ENCODE measurements around the gene CEP72.

Gene CEP72

DNA sequence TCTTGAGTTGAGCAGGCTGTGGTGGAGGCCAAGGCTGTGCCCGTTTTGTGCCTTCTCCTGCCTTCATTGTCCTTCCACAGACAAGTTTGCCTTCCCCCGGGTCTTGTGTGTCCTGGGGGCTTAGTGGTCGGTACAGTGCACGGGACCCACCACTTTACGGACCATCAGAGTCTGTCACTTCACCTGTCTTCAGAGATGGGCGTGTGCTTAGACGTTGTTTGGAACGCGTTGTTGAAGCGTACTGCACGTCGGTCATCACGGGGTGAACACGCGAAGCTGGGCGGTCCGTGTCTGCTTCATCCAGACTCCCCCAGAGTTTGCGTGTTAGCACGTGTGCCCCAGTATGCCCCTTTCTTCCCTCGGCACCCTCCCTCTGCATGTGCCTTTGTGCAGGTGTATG is 24.8 kb downstream of the CEP72 start:
- no peak for DNase-seq (ENCODE audit: low read depth in 2 of 3, low spot score in 2 of 3)

DNA sequence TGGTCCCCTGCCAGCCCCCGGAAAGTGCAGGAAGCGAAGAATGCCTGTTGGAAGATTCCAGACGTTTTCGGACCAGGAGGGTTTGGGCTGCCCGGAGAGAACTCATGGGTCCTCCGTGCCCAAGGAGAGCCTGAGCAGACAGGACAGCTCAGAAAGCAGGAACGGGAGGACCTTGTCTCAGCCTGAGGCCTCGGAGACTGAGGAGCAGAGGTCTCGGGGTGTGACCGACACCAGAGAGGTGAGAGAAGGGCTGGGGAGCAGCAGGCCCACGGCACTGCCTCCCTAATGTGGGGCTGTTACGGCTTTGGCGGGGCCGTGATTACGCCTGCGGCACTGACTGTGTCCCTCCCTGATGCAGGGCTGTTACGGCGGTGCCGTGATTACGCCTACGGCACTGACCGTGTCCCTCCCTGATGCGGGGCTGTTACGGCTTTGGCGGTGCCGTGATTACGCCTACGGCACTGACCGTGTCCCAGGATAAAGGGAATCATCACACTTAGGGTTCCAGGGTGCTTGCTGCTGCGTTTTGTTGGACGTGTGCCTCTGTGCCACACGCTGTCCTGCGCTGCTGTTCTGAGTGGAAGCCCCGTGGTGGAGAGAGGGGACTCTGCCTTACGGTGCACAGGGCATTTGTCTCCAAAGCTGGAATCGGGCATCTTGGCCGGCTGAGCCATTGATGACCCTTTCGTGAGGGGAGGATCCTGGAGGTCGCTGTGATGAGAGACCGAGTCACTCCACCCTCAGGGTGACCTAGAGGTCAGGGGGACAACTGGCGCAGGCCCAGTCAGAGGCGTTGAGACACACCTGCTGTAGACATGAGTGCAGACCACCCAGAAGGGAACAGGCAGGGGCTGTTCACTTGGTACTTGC is 25.7 kb downstream of the CEP72 start:
- no peak for DNase-seq (ENCODE audit: low read depth in 2 of 3, low spot score in 2 of 3)

DNA sequence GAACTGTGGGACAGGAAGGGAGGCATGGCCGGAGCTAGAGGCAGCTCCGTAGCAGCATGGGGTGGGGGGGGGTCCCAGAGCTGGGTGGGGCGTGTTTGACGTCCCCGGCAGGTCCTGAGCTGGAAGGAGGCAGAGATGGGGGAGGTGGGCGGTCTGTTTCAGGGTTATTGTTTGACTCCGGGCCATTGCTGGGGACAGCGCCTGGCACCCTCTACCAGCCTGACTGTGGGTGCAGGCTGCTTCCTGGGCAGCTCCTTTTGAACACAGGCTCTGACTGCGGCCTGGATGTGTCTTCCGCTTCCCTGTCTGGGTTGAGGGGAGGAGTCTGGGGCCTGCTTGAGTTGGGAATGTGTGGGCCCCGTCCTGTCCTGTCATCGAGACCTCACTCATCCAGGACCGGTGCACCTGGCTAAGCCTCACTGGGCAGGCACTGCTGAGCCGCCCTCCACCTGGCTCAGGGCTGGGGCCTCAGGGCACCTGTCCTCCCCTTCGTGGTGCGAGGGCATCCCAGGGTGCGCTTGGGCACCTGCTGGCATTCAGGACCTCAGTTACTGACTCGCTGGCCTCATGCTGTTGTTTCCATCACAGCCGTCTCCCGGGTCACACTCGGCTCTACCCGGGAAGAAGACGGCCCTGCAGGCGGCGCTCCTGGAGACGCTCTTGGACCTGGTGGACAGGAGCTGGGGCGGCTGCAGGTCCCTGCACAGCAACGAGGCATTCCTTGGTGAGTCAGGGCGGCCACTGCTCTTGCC is 26.5 kb downstream of the CEP72 start:
- no peak for DNase-seq (ENCODE audit: low read depth in 2 of 3, low spot score in 2 of 3)

DNA sequence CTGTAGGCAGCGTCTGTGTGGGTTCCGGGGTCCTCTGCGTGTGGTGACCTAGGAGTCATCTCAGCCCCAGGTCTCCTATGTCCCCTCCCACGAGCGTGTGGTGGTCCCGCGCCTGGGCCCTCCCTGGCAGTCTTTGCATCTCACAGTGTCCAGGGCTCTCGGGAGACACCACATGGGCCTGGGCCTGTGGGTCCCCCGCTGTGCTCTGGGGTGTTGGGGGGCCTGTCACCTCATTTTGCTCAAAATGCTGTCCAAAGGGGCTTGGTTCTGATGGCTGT is 27.1 kb downstream of the CEP72 start:
- no peak for DNase-seq (ENCODE audit: low read depth in 2 of 3, low spot score in 2 of 3)

DNA sequence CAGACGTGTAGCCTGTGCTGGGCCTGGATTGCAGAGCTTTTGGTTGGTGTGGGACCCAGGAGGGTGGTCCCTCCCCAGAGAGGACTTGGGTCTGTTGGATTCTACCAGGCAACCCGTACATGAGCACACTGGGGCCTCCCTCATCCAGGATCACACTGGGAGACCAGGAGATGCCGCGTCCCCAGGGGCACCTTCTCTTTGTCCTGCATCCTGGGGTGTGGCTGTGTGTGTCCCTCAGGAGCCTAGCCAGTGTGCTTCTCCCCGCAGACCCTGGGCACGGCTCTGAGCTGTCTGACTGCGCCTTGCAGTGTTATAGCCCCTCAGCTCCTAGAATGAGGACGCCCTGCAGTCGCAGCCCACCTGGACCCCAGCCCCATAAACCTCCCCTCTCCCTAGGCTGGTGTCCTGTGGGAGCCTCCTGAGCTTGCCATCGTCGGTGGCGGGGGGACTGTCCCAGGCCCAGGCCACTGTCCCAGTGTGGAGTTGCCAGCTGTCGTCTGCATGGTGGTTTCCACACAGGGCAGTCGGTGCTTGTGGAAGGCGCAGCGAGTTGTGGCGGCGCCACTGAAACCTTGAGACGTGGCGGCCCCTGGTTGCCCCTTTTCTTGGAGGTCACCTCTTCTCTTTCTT is 27.6 kb downstream of the CEP72 start:
- DNase-seq (ENCODE audit: low read depth in 2 of 3, low spot score in 2 of 3), result no peak

DNA sequence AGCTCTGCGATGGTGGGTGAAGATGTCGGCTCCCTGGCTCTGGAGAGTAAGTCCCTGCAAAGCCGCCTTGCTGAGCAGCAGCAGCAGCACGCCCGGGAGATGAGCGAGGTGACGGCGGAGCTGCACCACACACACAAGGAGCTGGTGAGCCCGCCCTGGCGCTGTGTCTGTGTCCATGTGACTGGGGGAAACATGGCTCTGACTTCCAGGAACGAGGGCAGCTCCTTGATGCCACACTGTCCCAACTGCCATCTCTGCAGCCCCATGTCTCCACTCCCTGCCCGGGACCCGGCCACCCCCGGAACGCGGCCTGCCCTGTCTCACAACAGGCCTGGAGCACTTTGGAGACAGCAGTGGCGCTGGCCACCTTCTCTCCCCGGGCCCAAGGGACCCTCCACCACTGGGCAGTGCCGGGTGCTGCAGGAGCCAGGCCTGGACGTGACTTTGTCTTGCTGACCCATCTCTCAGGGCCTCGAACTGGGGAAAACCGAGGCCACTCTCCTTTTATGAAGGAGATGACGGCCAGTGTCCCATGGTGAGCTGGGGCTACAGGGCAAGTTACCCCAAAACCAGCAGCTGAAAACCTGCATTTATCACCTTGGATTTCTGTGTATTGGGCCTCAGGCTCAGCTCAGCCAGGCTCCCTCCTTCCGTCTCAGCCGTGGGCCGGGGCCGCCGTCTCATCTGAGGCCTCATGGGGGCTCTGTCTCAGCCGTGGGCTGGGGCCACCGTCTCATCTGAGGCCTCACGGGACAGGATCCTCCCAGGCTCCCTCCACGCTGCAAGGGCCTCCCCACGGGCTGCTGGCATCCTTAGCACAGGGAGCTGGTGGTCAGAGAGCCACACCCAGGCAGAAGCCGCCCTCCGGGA is 28.6 kb downstream of the CEP72 start:
- no peak for DNase-seq (ENCODE audit: low read depth in 2 of 3, low spot score in 2 of 3)

DNA sequence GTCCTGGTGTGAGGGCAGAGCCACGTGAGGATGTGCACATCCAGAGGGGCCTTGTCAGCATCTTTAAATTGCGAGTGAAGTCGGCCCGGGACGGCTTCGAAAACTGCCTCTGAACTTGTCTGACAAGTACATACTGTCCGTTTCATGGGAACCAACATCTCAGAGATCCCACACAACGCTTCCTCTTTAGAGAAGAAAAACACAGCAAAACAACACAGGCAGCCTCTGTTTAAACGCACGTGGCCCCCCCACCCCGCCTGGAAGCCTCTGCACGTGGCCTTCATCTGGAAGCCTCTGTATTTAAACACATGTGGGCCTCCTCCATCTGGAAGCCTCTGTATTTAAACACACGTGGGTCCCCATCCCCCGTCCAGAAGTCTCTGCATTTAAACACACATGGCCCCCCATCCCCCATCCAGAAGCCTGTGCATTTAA is 29.2 kb downstream of the CEP72 start:
- DNase-seq (ENCODE audit: low read depth in 2 of 3, low spot score in 2 of 3), result no peak

DNA sequence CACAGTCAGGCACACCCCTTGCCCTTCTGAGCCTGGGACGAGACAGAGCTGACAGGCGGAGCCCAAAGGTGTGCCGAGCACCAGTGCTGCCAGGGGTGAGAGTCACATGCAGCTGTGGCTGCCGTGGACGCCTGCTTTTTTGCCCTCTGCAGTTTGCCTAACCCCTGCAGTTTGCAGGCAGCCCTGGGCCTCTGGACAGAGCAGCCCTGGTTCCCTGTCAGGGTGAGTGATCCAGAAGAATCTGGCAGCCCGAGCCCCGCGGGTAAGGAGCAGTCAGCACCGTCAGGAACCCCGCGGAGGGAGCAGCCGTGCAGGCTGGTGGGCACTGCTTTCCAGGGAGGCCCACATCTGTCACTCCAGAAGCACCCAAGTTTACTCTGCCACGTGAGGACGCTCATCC is 30.3 kb downstream of the CEP72 start:
- DNase-seq (ENCODE audit: low read depth in 2 of 3, low spot score in 2 of 3), result no peak

DNA sequence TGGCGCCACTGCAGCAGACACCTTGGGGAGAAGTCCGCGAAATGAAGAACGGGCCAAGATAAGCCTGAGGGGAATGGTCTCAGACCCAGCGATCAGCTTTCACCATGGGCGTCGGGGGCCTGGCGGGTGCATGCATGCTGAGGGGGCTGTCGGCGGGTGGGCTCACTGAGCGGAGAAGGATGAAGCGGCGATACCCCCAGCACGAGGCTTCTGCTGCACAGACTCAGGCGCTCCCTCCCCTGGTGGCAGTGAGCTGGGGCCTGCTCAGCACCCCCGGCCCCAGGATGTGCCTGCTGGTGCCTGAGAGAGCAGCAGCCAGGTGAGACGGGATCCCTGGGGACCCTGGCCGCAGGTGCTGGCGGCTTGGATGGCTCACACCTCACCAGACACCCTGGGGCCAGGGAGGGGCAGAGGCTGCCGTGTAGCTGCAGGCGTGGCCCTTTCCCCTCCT is 31.2 kb downstream of the CEP72 start:
- DNase-seq (ENCODE audit: low read depth in 2 of 3, low spot score in 2 of 3), result no peak

DNA sequence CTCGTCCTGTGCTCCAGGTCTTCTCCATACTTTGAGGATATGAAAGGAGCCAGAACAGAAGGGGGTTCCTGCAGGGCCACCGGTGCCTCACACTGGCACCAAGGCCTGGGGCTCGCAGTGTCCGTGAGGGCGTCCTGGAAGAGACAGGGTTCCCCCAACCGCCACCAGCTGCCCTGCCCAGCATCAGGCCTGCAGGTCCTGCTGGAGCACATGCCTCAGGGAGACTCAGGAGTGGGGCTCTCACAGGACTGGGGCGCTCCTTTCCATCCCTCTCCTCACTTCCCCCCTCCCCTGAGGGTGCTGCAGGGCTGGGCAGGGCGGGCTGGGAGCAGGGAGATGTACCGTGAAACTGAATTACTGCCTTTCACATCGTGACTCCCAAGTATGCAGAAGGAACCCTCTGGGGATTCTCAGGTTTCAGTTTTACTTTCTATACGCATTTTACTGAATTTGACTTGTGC is 31.7 kb downstream of the CEP72 start:
- no peak for DNase-seq (ENCODE audit: low read depth in 2 of 3, low spot score in 2 of 3)

DNA sequence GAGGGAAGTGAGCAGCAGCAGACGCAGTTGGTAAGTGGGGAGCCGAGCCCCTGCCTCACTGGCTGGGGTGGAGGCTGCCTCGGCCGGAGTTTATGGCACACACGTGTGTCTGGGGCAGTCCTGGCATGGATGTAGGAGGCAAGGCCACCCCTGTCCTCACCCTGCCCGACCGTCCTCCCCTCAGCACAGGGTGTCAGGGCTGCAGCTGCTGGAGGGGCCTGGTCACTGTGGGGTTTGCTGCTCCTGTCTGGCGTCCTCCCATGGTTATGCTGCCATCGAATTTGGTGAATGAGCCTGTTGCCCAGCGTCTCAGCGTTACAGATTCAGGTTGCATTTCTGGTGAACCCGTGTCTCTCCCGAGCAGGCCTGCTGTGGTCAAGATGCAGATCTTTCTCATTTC is 32.4 kb downstream of the CEP72 start:
- no peak for DNase-seq (ENCODE audit: low read depth in 2 of 3, low spot score in 2 of 3)

DNA sequence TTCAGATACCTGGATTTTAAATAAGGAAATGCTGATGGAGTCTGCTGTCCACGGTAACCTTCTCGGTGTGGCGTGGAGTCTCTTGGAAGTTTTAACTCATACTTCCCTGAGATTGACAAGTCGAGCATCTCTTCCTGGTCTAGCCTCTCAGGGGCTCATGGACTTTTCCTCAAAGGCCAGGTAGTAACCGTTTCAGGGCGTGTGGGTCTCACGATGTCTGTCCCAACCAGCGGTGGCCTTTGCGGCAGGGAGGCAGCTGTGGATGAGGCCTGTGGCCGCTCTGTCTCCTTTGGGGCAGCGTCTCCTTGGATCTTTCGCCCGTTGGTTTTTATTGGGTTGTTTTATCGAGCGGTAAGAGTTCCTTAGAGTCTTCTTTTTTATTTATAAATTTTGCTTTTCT is 32.8 kb downstream of the CEP72 start:
- no peak for DNase-seq (ENCODE audit: low read depth in 2 of 3, low spot score in 2 of 3)

DNA sequence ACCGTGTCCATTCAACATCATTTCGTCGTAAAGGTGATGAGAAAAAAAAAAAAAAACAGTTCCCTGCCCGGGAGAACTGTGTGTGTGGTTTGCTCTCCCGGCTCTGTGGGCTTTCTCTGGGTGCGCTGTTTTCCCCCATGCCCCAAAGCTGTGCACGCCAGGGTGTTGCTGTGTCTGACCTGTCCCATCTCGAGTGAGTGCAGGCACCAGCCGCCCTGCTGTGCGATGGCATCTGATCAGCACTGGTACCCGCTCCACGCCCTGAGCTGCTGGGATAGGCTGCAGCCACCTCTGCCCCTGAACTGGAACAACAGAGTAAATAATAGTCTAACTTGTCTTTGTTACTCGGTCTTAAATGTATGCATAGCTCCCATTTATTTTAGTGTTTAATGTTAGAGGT is 33.3 kb downstream of the CEP72 start:
- no peak for DNase-seq (ENCODE audit: low read depth in 2 of 3, low spot score in 2 of 3)

DNA sequence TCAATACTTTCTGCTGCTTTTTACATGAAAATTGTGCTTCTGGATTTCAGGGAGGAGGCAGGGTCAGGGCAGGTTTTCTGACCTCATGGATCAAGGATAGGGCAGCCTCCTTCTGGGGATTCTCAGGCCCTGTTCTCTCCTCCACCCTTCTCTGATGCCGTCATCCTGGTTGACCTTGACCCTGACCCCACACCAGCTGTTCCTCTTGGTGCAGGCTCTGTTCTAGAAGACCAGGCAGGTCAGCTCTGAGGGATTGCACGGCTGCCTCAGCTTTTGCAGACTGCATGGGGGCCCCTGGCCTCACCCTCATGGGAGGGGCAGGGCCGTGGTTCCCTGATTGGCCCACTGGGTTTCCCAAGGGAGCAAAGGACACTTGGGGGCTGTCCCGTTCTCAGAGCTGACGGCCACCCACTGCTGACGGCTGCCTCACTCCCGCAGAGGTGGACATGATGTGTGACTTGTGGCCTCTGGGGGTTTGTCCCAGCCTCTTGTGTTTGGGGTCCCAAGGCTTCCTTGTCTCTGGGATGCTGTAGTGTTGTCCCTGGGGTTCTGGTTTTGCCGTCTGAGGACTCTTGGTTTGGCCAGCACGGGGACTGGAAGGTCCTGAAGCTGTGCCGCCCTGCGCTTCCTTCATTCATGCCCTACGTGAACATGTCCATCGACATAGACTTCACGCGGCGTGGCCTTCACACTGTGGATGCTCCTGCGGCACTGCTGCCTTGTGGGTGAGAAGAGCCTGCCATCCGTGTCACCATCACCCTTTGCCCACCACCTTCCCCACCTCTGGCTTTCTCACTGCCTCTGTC is 34.5 kb downstream of the CEP72 start:
- DNase-seq (ENCODE audit: low read depth in 2 of 3, low spot score in 2 of 3), result no peak

DNA sequence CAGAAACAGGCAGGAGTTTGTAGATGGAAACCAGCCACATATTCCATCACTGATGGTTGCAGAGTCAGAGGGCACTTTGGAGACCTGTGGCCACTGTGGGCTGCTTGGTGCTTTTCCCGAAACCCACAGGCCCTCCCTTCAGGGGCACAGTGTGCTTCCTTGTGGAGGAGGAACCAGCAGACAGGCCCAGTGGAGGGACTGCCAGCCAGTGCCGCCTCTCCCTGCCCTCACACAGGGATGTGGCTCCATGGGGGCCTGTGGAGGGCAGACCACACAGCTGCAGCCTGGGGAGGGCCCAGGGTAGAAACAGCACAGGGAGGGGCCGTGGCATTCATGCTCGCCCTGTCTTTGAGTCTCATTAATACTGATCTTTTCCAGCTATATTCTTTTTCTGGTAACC is 35.2 kb downstream of the CEP72 start:
- DNase-seq (ENCODE audit: low read depth in 2 of 3, low spot score in 2 of 3), result no peak

DNA sequence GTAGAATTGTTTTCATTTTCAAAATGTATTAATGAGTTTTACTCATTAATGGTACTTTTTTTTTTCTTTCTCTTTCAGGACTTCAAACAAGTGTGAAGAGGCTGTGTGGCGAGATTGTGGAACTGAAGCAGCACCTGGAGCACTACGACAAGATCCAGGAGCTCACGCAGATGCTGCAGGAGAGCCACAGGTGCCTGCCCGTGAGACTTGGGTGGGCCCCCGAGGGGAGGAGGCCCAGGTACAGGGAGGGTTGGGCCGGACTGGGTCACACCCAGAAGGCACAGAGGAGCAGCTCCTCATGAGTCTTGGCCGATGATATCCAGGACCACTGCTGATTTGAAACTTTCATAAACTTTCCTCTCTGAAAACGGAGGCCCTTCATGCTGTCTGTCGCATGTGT is 35.6 kb downstream of the CEP72 start:
- DNase-seq (ENCODE audit: low read depth in 2 of 3, low spot score in 2 of 3), result no peak

DNA sequence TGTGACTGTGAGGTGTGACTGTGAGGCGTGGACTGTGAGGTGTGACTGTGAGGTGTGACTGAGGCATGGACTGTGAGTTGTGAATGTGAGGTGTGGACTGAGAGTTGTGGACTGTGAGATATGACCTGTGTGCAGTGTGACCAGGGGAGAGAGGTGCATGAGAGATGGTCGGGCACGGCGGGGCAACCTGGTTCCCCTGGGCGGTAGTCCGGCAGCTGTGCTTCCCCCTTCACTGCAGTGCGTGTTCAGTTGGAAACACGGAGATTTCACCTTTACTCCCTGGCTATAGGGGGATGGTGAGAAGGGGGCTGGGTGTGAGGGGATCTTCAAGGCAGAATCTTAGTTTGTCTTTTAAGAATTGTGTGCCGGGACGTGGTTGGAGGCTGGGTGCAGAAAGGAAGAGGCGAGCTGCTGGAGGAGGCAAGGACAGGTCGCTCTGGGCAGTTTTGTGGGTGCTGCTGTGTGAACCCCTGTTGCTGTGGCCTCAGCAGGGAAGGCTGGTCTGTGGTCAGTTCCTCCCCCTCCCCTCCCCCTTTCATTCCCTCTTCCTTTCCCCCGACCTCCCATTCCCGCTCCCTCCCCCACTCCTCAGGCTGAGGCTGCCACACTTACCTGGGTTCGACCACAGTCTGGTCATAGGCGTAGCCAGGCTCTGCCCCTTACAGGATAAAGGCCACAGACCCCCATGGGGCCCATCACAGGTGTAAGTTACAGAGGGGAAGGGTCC is 39.3 kb downstream of the CEP72 start:
- no peak for DNase-seq (ENCODE audit: low read depth in 2 of 3, low spot score in 2 of 3)

DNA sequence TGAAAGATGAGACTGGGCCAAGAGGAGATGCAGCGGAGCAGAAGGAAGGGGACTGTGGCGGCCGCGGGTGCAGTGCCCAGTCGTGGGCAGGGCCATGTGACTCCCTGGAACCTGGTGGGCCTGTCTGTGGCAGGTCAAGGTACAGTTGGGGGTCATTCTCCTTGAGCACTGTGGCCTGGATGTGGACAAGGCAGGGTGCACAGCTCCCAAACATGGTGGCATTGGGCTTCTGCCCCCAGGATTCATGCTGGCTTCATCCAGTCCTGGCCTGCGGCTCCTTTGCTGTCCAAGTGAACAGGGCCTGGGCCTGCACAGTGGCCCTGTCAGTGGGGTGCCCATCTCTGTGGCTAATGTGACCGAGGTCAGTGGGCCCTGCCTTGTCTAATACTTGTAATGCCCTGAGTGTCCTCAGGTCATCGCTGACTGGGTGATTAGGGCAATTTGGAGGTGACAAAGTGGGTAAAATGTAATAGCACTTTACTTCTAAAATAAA is 39.9 kb downstream of the CEP72 start:
- DNase-seq (ENCODE audit: low read depth in 2 of 3, low spot score in 2 of 3), result no peak

DNA sequence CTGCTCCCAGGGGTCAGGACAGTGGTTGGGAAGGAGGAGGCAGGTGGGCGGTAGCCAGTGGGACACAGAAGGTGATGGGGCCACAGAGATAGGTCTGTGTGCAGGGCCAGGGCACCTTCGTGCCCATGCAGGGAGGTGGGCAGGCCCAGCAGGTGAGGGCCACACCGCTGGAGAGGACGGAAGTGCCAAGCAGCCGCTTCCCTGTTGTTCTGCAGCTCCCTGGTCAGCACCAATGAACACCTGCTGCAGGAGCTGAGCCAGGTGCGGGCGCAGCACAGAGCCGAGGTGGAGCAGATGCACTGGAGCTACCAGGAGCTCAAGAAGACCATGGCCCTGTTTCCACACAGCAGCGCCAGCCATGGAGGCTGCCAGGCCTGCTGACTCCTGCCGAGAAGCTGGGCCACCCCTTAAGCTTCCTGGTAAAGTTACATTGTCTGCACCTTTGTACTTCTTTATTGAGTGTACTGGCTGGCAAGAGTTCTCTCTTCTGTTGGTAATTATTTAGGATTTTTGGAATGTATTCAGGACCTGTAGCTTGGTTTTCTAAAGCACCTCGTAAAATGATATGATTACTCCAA is 40.7 kb downstream of the CEP72 start:
- DNase-seq (ENCODE audit: low read depth in 2 of 3, low spot score in 2 of 3), result no peak
